Measurements from ENCODE around the gene MARK1. TPM values are rescaled to one million over a fixed set of nuclear protein-coding genes. Genes with fewer than 3 reads are reported as not detected.

Gene MARK1
- 2.3 TPM for polyA plus RNA-seq (2013, experiment 1 of 2; ENCODE audit: insufficient read length)
- 3.2 TPM for polyA plus RNA-seq (2013, experiment 2 of 2; ENCODE audit: insufficient read length)

GRCh38 chr1:220527908-220528678, at the start of gene MARK1:
Gene MARK1, plus strand, starts transcription at chr1:220528136. Its CDS starts 687 bp downstream, at chr1:220528823.
- DNase-seq = peak; percentile 47

DNA sequence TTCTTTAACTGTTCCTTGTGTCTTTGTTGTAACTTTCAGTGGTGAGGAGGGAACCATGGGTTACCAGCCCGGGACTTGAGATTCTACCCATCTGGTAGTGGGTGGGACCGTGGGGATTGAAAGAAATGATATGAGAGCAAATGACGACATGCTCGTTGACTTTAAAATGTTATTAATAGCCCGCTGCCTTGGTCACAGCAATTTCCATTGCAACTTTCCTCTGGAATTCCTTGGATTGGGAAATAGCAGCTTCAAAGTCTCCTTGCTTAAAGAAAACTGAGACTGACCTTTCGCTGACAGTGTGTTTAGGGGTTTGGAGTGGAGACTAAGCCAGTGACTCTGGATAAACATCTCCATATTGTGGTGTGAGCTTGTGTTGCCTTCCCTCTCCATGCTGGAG, 44.2 kb upstream of the MARK1 start:
- peak; percentile 16 for DNase-seq

GRCh38 chr1:220484135-220484534, 43.8 kb upstream of the MARK1 start:
- no peak for DNase-seq

DNA sequence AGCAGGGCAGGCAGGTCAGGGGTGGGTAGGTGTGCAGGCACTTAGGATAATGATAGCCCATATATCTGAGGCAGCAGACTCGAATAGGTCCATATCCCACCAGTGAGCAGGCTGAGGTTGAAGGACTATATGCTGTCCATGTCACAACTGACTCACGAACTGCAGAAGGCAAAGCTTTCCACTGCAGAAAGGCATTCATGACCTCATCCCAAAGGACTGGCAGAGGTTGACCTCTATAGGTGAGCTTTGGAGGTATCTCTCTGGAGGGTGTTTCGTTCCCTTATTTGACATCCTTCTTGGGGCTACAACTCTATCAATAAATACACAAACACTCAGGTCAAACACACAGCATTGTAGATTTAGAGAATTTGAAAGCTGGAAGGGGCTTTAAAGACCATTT, 42.8 kb upstream of the MARK1 start:
- DNase-seq = no peak

GRCh38 chr1:220485791-220486190, 42.1 kb upstream of the MARK1 start:
- no peak for DNase-seq

GRCh38 chr1:220487297-220487820, 40.6 kb upstream of the MARK1 start:
- DNase-seq = peak; percentile 59

- no peak for DNase-seq
Observed at GRCh38 chr1:220491891-220492290, 36.0 kb upstream of the MARK1 start.

GRCh38 chr1:220497220-220497947, 30.6 kb upstream of the MARK1 start:
- no peak for DNase-seq

DNA sequence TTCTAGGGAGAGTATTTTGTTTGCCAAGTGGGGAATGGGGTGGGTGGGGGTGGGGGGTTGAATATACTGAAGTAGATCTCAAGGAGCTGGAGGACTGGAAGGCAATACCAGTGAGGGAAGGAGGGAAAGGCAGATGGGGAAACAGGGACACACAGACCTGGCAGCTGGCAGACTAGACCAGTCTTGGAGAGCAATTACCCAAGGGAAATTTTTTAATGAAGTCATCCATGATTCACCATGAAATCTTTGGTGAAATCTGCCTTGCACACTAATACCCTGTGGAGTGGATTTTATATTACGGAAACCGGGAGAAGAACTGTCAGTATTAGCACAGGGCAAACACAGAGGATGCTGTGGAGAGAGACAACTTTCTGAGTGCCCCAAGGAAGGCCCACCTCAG, 29.7 kb upstream of the MARK1 start:
- DNase-seq = peak; percentile 14

- DNase-seq = no peak
Observed at GRCh38 chr1:220500372-220500771, 27.6 kb upstream of the MARK1 start.

DNA sequence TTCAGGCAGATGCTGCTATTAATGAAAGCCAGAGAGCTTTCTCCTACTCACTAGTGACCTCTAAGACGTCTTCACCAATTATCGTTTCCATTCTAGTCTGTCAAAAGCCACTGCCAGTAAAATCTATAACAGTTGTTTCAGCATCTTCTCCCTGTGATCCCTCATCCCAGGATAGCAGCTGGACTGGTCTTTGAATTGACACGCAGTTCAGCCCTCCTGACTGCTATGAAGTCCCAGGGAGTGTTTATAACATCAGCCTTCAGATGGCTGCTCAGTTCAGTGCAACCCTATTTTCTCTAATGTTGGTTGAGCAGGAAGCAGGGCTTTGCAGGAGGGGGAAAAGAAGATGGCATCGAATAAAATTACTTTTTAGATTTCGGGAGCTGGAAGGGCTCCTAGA, 23.6 kb upstream of the MARK1 start:
- DNase-seq = no peak

- DNase-seq = no peak
Observed at GRCh38 chr1:220507085-220507484, 20.9 kb upstream of the MARK1 start.

- no peak for DNase-seq
Observed at GRCh38 chr1:220511179-220511578, 16.8 kb upstream of the MARK1 start.

GRCh38 chr1:220511785-220512184, 16.2 kb upstream of the MARK1 start:
- DNase-seq = no peak

GRCh38 chr1:220513834-220514233, 14.1 kb upstream of the MARK1 start:
- DNase-seq = no peak

- no peak for DNase-seq
Observed at GRCh38 chr1:220514256-220514655, 13.7 kb upstream of the MARK1 start.

DNA sequence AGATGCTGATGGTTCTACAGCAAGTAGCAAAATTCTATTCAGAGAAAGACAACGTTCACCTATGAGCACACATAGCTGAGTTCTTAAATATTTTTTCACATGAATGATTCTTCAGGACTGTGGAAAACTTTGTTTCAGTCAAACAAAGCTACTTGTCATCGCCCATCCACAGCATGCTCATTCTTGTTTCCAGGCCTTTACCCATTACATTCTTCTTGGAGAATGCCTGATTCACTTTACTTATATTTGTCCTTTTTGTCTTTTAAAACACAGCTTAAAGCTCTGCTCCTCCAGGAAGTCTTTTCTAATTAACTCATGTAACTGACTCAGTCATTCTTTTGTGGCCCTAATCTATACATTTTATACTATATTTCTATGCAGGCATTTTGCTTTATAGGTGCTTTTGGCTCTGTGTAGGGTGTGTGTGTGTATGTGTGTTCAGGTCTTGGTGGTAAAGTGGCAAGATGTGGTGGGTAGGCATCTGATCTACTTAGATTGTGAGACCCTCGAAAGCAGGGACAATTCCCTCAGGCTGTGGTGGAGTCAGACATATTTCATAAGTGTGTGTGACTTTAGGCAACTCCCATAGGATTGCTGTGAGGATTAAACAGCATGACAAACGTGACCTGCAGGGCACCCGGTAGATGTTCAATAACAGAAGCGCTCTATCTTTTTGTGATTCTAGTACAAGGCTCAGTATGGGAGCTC, 11.8 kb upstream of the MARK1 start:
- peak; percentile 6 for DNase-seq

- no peak for DNase-seq
Observed at GRCh38 chr1:220516722-220517042, 11.3 kb upstream of the MARK1 start.

- DNase-seq = no peak
Observed at GRCh38 chr1:220521778-220522177, 6.2 kb upstream of the MARK1 start.

DNA sequence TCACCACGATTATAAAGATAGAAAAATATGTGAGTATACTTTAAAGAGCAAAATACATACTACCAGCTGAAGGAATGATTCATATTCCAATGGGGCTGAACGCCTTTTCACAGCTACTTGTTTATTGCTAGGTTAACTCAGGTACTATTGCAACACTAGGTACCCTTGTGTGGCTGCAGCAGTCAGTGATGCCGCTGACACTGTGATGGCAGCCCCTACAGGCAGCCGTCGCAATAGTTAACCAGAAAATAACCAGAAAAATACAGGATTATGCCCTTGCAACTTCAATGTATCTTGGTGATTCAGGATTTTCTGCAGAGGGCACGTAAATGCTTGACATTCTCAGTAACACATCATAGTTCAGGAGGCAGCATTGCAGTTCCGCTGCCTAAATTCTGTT, 1.6 kb upstream of the MARK1 start:
- no peak for DNase-seq

GRCh38 chr1:220527279-220527907, 543 bp upstream of the MARK1 start:
- peak; percentile 6 for DNase-seq

DNA sequence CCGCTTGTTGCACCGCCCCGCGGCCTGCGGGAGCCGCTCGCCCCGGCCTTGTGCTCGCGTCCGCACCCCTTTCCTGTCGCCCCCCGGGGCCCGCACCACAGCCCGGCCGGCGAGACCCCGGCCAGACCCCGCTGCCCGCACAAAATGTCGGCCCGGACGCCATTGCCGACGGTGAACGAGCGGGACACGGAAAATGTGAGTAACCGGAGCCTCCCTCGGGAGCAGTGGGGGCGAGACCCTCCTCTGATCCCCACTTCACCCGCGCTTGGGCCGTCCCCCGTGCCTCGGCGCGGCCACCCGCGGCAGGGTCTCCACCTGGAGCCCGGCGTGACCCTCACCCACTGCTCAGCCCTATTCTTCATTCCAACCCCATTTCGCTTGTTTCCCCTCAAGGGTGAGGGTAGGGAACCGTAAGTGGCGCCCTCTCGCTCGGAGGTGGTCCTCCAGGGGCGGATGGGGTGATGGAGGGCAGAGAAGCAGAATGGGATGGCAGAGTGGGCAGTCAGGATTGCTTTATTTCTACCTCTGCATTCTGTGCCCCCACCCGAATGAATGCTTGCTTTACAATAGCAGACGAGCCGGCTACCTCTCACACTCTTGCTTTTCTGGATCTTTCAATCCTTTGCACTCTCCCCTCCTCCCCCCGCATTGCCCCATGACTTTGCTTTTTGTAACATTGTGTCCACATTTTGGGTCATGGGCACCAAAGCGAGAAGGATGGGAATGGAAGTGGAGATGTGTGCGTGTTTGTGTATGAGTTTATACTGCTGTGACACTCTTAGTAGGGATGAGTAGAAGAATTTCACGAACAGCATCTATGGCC, 954 bp downstream of the MARK1 start:
- no peak for DNase-seq

Measured in fibroblast of skin of abdomen (primary cell).